Measurements from ENCODE around the gene LRRC30. TPM values are rescaled to one million over a fixed set of nuclear protein-coding genes. Genes with fewer than 3 reads are reported as not detected.

LRRC30 gene
- total RNA-seq, 1 donor from 2014 or later, result not detected

DNA sequence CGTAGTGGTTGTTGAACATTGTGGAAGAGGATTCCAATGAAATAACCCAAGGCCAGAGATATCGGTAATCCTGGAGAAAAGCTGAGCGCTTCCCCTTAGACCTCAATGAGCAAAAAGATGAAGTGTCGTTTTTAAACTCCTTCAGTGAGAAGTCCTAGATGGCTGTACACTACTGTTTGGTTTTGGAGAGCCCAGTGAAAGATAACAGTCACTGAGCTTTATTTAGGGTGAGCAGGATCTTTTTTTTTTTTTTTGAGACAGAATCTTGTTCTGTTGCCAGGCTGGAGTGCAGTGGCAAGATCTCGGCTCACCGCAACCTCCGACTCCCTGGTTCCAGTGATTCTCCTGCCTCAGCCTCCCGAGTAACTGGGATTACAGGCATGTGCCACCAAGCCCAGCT is 24.2 kb downstream of the LRRC30 start:
- H3K4me3 ChIP-seq, result no peak overlapping the region
- no peaks in the 10 kb centered on the region for H3K27me3 ChIP-seq
- peak in 1 of 2 donors; percentile 37 for DNase-seq (ENCODE audit: extremely low spot score in 2 of 2)
- no peaks in the 10 kb centered on the region for H3K9me3 ChIP-seq
- intact Hi-C loops (cut with DNase I), result no loop called here
- TF ChIP-seq, protein P1, sequence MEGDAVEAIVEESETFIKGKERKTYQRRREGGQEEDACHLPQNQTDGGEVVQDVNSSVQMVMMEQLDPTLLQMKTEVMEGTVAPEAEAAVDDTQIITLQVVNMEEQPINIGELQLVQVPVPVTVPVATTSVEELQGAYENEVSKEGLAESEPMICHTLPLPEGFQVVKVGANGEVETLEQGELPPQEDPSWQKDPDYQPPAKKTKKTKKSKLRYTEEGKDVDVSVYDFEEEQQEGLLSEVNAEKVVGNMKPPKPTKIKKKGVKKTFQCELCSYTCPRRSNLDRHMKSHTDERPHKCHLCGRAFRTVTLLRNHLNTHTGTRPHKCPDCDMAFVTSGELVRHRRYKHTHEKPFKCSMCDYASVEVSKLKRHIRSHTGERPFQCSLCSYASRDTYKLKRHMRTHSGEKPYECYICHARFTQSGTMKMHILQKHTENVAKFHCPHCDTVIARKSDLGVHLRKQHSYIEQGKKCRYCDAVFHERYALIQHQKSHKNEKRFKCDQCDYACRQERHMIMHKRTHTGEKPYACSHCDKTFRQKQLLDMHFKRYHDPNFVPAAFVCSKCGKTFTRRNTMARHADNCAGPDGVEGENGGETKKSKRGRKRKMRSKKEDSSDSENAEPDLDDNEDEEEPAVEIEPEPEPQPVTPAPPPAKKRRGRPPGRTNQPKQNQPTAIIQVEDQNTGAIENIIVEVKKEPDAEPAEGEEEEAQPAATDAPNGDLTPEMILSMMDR (IDR thresholded peaks at IDR 0.05), result no peak
- no peak for TF ChIP-seq POLR2AphosphoS5 (IDR thresholded peaks at IDR 0.05; ENCODE audit: insufficient read depth in 1 of 2, low read depth in 1 of 2)
- no peak for TF ChIP-seq POLR2A (IDR thresholded peaks at IDR 0.05)
- H3K4me1 ChIP-seq, result no peaks in the 10 kb centered on the region
- H3K36me3 ChIP-seq, result no peaks in the 10 kb centered on the region
- H3K27ac ChIP-seq, result no peak overlapping the region

DNA sequence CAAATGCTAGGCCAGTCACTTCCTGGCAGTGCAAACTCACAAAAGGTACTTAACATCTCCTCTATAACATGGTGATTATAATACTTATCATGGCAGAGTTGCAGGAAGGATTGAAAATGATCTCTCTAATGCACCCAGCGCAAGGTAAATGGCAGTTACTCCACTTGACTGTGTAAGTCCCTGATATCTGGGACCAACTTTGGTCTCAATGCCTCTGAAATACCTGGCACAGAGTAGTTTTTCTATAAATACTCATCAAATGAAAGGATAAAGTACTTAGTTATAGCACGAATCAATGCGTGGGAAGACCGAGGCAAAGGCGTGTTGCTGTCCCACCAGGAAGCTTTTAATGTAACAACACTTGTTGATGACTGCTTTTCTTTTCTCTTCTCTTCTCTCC is 24.8 kb downstream of the LRRC30 start:
- Histone ChIP-seq H3K9me3 (no peaks in the 10 kb centered on the region), H3K4me3 (no peak overlapping the region), H3K27me3 (no peaks in the 10 kb centered on the region), H3K36me3 (no peaks in the 10 kb centered on the region), H3K27ac (no peak overlapping the region), H3K4me1 (no peaks in the 10 kb centered on the region)
- DNase-seq (ENCODE audit: extremely low spot score in 2 of 2), result no peak
- intact Hi-C loops (cut with DNase I), result no loop called here
- TF ChIP-seq POLR2AphosphoS5 (IDR thresholded peaks at IDR 0.05; ENCODE audit: insufficient read depth in 1 of 2, low read depth in 1 of 2), result no peak
- TF ChIP-seq, protein P1 (IDR thresholded peaks at IDR 0.05), result no peak
- TF ChIP-seq POLR2A (IDR thresholded peaks at IDR 0.05), result no peak

DNA sequence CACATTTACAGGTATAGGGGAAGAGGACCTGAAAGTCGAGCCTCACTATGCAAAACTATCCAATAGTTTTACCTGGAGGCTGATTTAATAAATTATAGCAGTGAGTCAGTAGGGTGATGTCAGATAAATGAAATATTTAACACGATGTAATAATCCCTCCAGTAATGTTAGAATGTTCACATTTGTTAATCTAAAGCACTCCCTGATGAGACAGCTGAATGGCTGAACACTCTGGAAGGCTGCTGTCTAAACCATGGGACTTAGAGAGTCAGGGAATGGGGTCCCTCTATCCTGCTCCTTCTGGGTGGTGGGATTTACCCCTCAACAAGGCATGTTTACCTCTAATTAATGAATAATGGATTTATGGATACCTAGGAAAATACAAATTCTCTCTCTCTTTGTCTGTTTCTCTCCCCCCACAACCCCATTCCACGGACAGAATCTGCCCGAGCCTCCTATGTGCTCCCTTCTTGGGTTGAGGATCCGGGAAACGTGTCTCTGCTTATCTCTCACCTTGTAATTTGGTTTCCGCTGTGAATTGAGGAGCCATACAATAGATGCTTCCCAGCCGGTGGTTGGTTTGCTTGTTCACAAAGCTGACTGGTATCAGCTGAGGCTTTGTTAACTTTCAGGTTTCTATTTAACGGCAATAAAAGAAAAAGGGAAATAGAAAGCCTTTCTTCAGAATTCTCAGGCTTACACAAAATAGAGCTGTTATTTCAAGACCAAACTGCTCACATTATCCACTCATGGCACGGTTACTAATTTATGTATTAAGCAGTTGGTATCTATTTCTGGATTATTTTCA is 25.9 kb downstream of the LRRC30 start:
- H3K27ac ChIP-seq, result no peak overlapping the region
- H3K4me1 ChIP-seq, result no peaks in the 10 kb centered on the region
- H3K27me3 ChIP-seq, result no peaks in the 10 kb centered on the region
- no peaks in the 10 kb centered on the region for H3K36me3 ChIP-seq
- no peak overlapping the region for H3K4me3 ChIP-seq
- no peaks in the 10 kb centered on the region for H3K9me3 ChIP-seq
- intact Hi-C loops (cut with DNase I), result no loop called here
- DNase-seq (ENCODE audit: extremely low spot score in 2 of 2), result peak in 1 of 2 donors; percentile 19
- no peak for TF ChIP-seq POLR2A (IDR thresholded peaks at IDR 0.05)
- no peak for TF ChIP-seq POLR2AphosphoS5 (IDR thresholded peaks at IDR 0.05; ENCODE audit: insufficient read depth in 1 of 2, low read depth in 1 of 2)
- TF ChIP-seq, protein P1 (IDR thresholded peaks at IDR 0.05), result no peak

DNA sequence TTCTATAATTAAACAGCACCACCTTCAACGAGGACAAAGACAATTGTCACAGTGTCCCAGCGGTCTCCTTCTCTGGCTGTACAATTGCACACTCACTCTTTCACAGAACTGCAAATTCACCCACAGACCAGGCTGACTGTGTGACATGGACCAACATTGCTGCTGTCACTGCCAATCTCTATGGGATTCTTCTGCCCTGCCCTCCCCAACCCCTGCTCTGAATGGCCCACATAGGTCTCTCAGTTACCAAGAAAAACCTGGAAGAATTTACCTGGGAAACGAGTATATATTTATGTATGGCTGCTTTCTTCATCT is 26.5 kb downstream of the LRRC30 start:
- Histone ChIP-seq H3K9me3 (no peaks in the 10 kb centered on the region), H3K36me3 (no peaks in the 10 kb centered on the region), H3K27ac (no peak overlapping the region), H3K4me1 (no peaks in the 10 kb centered on the region), H3K27me3 (no peaks in the 10 kb centered on the region), H3K4me3 (no peak overlapping the region)
- TF ChIP-seq POLR2A (IDR thresholded peaks at IDR 0.05) (no peak), POLR2AphosphoS5 (IDR thresholded peaks at IDR 0.05; ENCODE audit: insufficient read depth in 1 of 2, low read depth in 1 of 2) (no peak)
- TF ChIP-seq, protein P1 (IDR thresholded peaks at IDR 0.05), result no peak
- intact Hi-C loops (cut with DNase I), result no loop called here
- DNase-seq (ENCODE audit: extremely low spot score in 2 of 2), result no peak

DNA sequence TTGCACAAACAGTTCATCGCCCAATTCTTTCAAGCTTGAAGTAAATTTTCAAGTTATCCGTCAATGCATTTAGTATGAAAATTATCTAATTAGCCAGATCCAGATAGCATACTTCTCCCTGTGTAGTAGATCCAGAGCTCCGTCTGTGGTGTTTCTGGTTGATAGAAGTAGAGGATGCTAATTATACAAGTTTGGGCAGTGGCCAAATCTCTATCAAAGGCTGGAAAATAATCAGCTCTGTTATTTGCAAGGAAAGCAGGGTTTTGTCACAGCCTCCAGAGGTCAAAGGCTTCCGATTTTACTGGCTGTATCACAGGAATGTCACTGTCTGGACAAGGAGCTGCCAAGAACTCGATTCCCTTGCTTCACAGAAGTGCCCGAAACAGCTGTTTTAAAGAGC is 28.6 kb downstream of the LRRC30 start:
- no peak overlapping the region for H3K4me3 ChIP-seq
- no peaks in the 10 kb centered on the region for H3K4me1 ChIP-seq
- TF ChIP-seq, protein P1 (IDR thresholded peaks at IDR 0.05), result no peak
- TF ChIP-seq POLR2AphosphoS5 (IDR thresholded peaks at IDR 0.05; ENCODE audit: insufficient read depth in 1 of 2, low read depth in 1 of 2) (no peak), POLR2A (IDR thresholded peaks at IDR 0.05) (no peak)
- intact Hi-C loops (cut with DNase I), result no loop called here
- no peaks in the 10 kb centered on the region for H3K27me3 ChIP-seq
- no peak for DNase-seq (ENCODE audit: extremely low spot score in 2 of 2)
- H3K27ac ChIP-seq, result no peak overlapping the region
- H3K9me3 ChIP-seq, result no peaks in the 10 kb centered on the region
- H3K36me3 ChIP-seq, result no peaks in the 10 kb centered on the region

All from vagina (tissue), 2 donors.